ENCODE results near the gene RBM41. TPM values are rescaled to one million over a fixed set of nuclear protein-coding genes. Genes with fewer than 3 reads are reported as not detected.

Gene RBM41
- total and polyA plus RNA-seq, 7 experiments from 2014 or later: 11.5 to 31.3 (median 16.6) TPM

GRCh38 chrX:107154787-107155620 is 36.4 kb upstream of the RBM41 start:
- peak in 2 of 9 donors; percentile 5 to 27 for DNase-seq
- Mint-ChIP-seq H3K27me3 (no peaks in the 10 kb centered on the region), H3K4me3 (peak overlapping the region; percentile 66 to 86 (median 77)), H3K27ac (peak overlapping the region in 5 of 9 donors; percentile 55 to 86 (median 72)), H3K4me1 (peaks cover 0 to 15% (median 5%) of the 10 kb centered on the region in 7 donors), H3K36me3 (peaks cover 0 to 5% (median 0%) of the 10 kb centered on the region in 5 donors), H3K9me3 (no peaks in the 10 kb centered on the region)
- Histone ChIP-seq H3K4me1 (ENCODE audit: control insufficient read depth in 2 of 2, insufficient read depth in 2 of 2, low read length in 2 of 2) (no peaks in the 10 kb centered on the region), H3K36me3 (ENCODE audit: control insufficient read depth in 2 of 3, insufficient read depth in 3 of 3, low read length in 3 of 3) (no peaks in the 10 kb centered on the region), H3K27me3 (ENCODE audit: control insufficient read depth in 2 of 2, insufficient read depth in 2 of 2, low read length in 2 of 2) (no peaks in the 10 kb centered on the region), H3K9me3 (ENCODE audit: control insufficient read depth in 2 of 3, low read length in 3 of 3) (no peaks in the 10 kb centered on the region), H3K27ac (ENCODE audit: low read depth, low read length) (no peak overlapping the region), H3K4me3 (ENCODE audit: low read length) (no peak overlapping the region)
- ATAC-seq: peak; percentile 46
- intact Hi-C loops (cut with micrococcal nuclease): loop anchor here in 1 of 2 donors (2.0 kb wide), 1 partner anchor 36 kb away; the partner anchor contains the start of gene RBM41
- POLR2A ChIA-PET: no interaction called here
- CTCF ChIA-PET: no interaction called here

GRCh38 chrX:107153005-107153404 is 34.4 kb upstream of the RBM41 start:
- CTCF ChIA-PET: no interaction called here
- H3K4me1 ChIP-seq (ENCODE audit: control insufficient read depth in 2 of 2, insufficient read depth in 2 of 2, low read length in 2 of 2): no peaks in the 10 kb centered on the region
- no peaks in the 10 kb centered on the region for H3K36me3 ChIP-seq (ENCODE audit: control insufficient read depth in 2 of 3, insufficient read depth in 3 of 3, low read length in 3 of 3)
- H3K4me3 Mint-ChIP-seq: no peak overlapping the region
- H3K27me3 ChIP-seq (ENCODE audit: control insufficient read depth in 2 of 2, insufficient read depth in 2 of 2, low read length in 2 of 2): no peaks in the 10 kb centered on the region
- intact Hi-C loops (cut with micrococcal nuclease): no loop called here
- ATAC-seq: no peak
- no peaks in the 10 kb centered on the region for H3K9me3 Mint-ChIP-seq
- H3K27ac ChIP-seq (ENCODE audit: low read depth, low read length): no peak overlapping the region
- POLR2A ChIA-PET: no interaction called here
- H3K9me3 ChIP-seq (ENCODE audit: control insufficient read depth in 2 of 3, low read length in 3 of 3): no peaks in the 10 kb centered on the region
- peaks cover 0 to 15% (median 5%) of the 10 kb centered on the region in 7 donors for H3K4me1 Mint-ChIP-seq
- no peak overlapping the region for H3K4me3 ChIP-seq (ENCODE audit: low read length)
- no peak overlapping the region for H3K27ac Mint-ChIP-seq
- no peak for DNase-seq
- peaks cover 0 to 5% (median 0%) of the 10 kb centered on the region in 5 donors for H3K36me3 Mint-ChIP-seq
- no peaks in the 10 kb centered on the region for H3K27me3 Mint-ChIP-seq

- Mint-ChIP-seq H3K9me3 (no peaks in the 10 kb centered on the region), H3K36me3 (peaks cover 0 to 5% (median 0%) of the 10 kb centered on the region in 5 donors), H3K27ac (no peak overlapping the region), H3K27me3 (no peaks in the 10 kb centered on the region), H3K4me3 (no peak overlapping the region), H3K4me1 (peaks cover 0 to 9% (median 5%) of the 10 kb centered on the region in 7 donors)
- no peak overlapping the region for H3K27ac ChIP-seq (ENCODE audit: low read depth, low read length)
- ChIA-PET POLR2A (interaction anchor here (0.6 kb wide), 1 partner anchor 520 kb away, joined by 3 read pairs; no protein-coding TSS in a partner anchor), CTCF (no interaction called here)
- H3K4me1 ChIP-seq (ENCODE audit: control insufficient read depth in 2 of 2, insufficient read depth in 2 of 2, low read length in 2 of 2): no peaks in the 10 kb centered on the region
- no peaks in the 10 kb centered on the region for H3K9me3 ChIP-seq (ENCODE audit: control insufficient read depth in 2 of 3, low read length in 3 of 3)
- ATAC-seq (no peak), DNase-seq (no peak)
- H3K27me3 ChIP-seq (ENCODE audit: control insufficient read depth in 2 of 2, insufficient read depth in 2 of 2, low read length in 2 of 2): no peaks in the 10 kb centered on the region
- H3K36me3 ChIP-seq (ENCODE audit: control insufficient read depth in 2 of 3, insufficient read depth in 3 of 3, low read length in 3 of 3): no peaks in the 10 kb centered on the region
- intact Hi-C loops (cut with micrococcal nuclease): no loop called here
- no peak overlapping the region for H3K4me3 ChIP-seq (ENCODE audit: low read length)
Observed at GRCh38 chrX:107146670-107147069, 28.0 kb upstream of the RBM41 start.

- Mint-ChIP-seq H3K4me1 (peaks cover 0 to 17% (median 4%) of the 10 kb centered on the region in 7 donors), H3K4me3 (peak overlapping the region in 2 of 10 donors; percentile 45 to 73), H3K27ac (peak overlapping the region in 3 of 9 donors; percentile 21 to 92 (median 77)), H3K27me3 (no peaks in the 10 kb centered on the region), H3K9me3 (peaks cover 0 to 2% (median 0%) of the 10 kb centered on the region in 11 donors), H3K36me3 (peaks cover 0 to 11% (median 4%) of the 10 kb centered on the region in 5 donors)
- Histone ChIP-seq H3K27me3 (ENCODE audit: control insufficient read depth in 2 of 2, insufficient read depth in 2 of 2, low read length in 2 of 2) (no peaks in the 10 kb centered on the region), H3K36me3 (ENCODE audit: control insufficient read depth in 2 of 3, insufficient read depth in 3 of 3, low read length in 3 of 3) (no peaks in the 10 kb centered on the region), H3K27ac (ENCODE audit: low read depth, low read length) (no peak overlapping the region), H3K4me1 (ENCODE audit: control insufficient read depth in 2 of 2, insufficient read depth in 2 of 2, low read length in 2 of 2) (no peaks in the 10 kb centered on the region), H3K4me3 (ENCODE audit: low read length) (no peak overlapping the region), H3K9me3 (ENCODE audit: control insufficient read depth in 2 of 3, low read length in 3 of 3) (no peaks in the 10 kb centered on the region)
- no peak for DNase-seq
- ChIA-PET CTCF (no interaction called here), POLR2A (no interaction called here)
- intact Hi-C loops (cut with micrococcal nuclease): no loop called here
- no peak for ATAC-seq
Observed at GRCh38 chrX:107135965-107136307, 17.3 kb upstream of the RBM41 start.

GRCh38 chrX:107135049-107135964 is 16.7 kb upstream of the RBM41 start:
- peak overlapping the region in 2 of 10 donors; percentile 45 to 73 for H3K4me3 Mint-ChIP-seq
- Histone ChIP-seq H3K27me3 (ENCODE audit: control insufficient read depth in 2 of 2, insufficient read depth in 2 of 2, low read length in 2 of 2) (no peaks in the 10 kb centered on the region), H3K36me3 (ENCODE audit: control insufficient read depth in 2 of 3, insufficient read depth in 3 of 3, low read length in 3 of 3) (no peaks in the 10 kb centered on the region), H3K27ac (ENCODE audit: low read depth, low read length) (no peak overlapping the region), H3K4me1 (ENCODE audit: control insufficient read depth in 2 of 2, insufficient read depth in 2 of 2, low read length in 2 of 2) (no peaks in the 10 kb centered on the region), H3K4me3 (ENCODE audit: low read length) (no peak overlapping the region), H3K9me3 (ENCODE audit: control insufficient read depth in 2 of 3, low read length in 3 of 3) (no peaks in the 10 kb centered on the region)
- CTCF ChIA-PET: no interaction called here
- peak overlapping the region in 3 of 9 donors; percentile 21 to 92 (median 77) for H3K27ac Mint-ChIP-seq
- POLR2A ChIA-PET: no interaction called here
- DNase-seq (no peak), ATAC-seq (peak; percentile 68)
- H3K9me3 Mint-ChIP-seq: peaks cover 0 to 2% (median 0%) of the 10 kb centered on the region in 11 donors
- H3K36me3 Mint-ChIP-seq: peaks cover 0 to 11% (median 4%) of the 10 kb centered on the region in 5 donors
- H3K4me1 Mint-ChIP-seq: peaks cover 0 to 17% (median 4%) of the 10 kb centered on the region in 7 donors
- H3K27me3 Mint-ChIP-seq: no peaks in the 10 kb centered on the region
- intact Hi-C loops (cut with micrococcal nuclease): no loop called here

GRCh38 chrX:107123750-107124149 is 5.1 kb upstream of the RBM41 start:
- POLR2A ChIA-PET: no interaction called here
- ATAC-seq: no peak
- H3K9me3 Mint-ChIP-seq: no peaks in the 10 kb centered on the region
- Histone ChIP-seq H3K4me3 (ENCODE audit: low read length) (no peak overlapping the region), H3K27ac (ENCODE audit: low read depth, low read length) (no peak overlapping the region), H3K4me1 (ENCODE audit: control insufficient read depth in 2 of 2, insufficient read depth in 2 of 2, low read length in 2 of 2) (peaks cover 0 to 6% of the 10 kb centered on the region in 2 donors), H3K36me3 (ENCODE audit: control insufficient read depth in 2 of 3, insufficient read depth in 3 of 3, low read length in 3 of 3) (no peaks in the 10 kb centered on the region), H3K27me3 (ENCODE audit: control insufficient read depth in 2 of 2, insufficient read depth in 2 of 2, low read length in 2 of 2) (no peaks in the 10 kb centered on the region), H3K9me3 (ENCODE audit: control insufficient read depth in 2 of 3, low read length in 3 of 3) (no peaks in the 10 kb centered on the region)
- no peaks in the 10 kb centered on the region for H3K36me3 Mint-ChIP-seq
- intact Hi-C loops (cut with micrococcal nuclease): no loop called here
- CTCF ChIA-PET: interaction anchor here (0.7 kb wide), 1 partner anchor 43 kb away, joined by 3 read pairs; no protein-coding TSS in a partner anchor
- H3K27me3 Mint-ChIP-seq: no peaks in the 10 kb centered on the region
- no peak overlapping the region for H3K27ac Mint-ChIP-seq
- no peak for DNase-seq
- H3K4me3 Mint-ChIP-seq: no peak overlapping the region
- peaks cover 0 to 11% (median 7%) of the 10 kb centered on the region in 7 donors for H3K4me1 Mint-ChIP-seq
